Mucosa of descending colon (tissue), 3 donors: ENCODE data around the gene MLPH. TPM values are rescaled to one million over a fixed set of nuclear protein-coding genes. Genes with fewer than 3 reads are reported as not detected.

Experiments
- ATAC-seq: fragments of 200-7000 bp; cut with Tn5 transposase; one replicate; pipeline ENCODE4 v1.9.1; 2020; ENCODE audit warnings: mild to moderate bottlenecking, moderate library complexity
- DNase-seq, 3 donors: peaks; one replicate each; pipeline ENCODE4 v3.0.0-alpha.2; 2020
- H3K36me3 ChIP-seq: fragments of 200-600 bp; one replicate; pipeline ENCODE4 v1.8.0; 2021; ENCODE audit warnings: low read depth, mild to moderate bottlenecking
- H3K4me1 ChIP-seq: fragments of 200-600 bp; one replicate; pipeline ENCODE4 v1.8.0; 2021; ENCODE audit warnings: low read depth, mild to moderate bottlenecking
- H3K4me3 ChIP-seq: fragments of 200-600 bp; one replicate; pipeline ENCODE4 v1.8.0; 2021; ENCODE audit warnings: mild to moderate bottlenecking
- H3K9me3 ChIP-seq: fragments of 200-600 bp; one replicate; pipeline ENCODE4 v1.8.0; 2021; ENCODE audit warnings: mild to moderate bottlenecking
- CTCF ChIP-seq: fragments of 200-600 bp; IDR thresholded peaks from one replicate; pipeline ENCODE4 v1.8.0; 2022; ENCODE audit warnings: antibody characterized with exemption, mild to moderate bottlenecking
- intact Hi-C, 2 donors: fragments of 100-400 bp; cut with DNase I in 1 of 2; cut with micrococcal nuclease in 1 of 2; formaldehyde crosslinking; loops; one replicate each; pipeline versions ENCODE4 v1.11.0 to v1.11.1; 2022; cut with DNase I, micrococcal nuclease
- total RNA-seq, 3 donors: library from RNA; stranded (reverse); fragmentation: NEBNext Ultra II Directional in 2 of 3; extraction: Animal tissue kit (Norgen Biotek cat#: 25700) in 2 of 3; gene quantifications; one replicate each; pipeline versions ENCODE4 v1.2.1 to v1.2.4, GENCODE V29; 2021 to 2023
- donor health status: DM: no; HTN: no; CAD: no; lungs with moderate emphysema.
- donor health status: DM: no; HTN: no; CAD: no.
- donor health status: DM: no; HTN: yes; CAD: no.

The MLPH gene
- total RNA-seq, 3 donors from 2014 or later: 46.8 to 133 (median 121) TPM

GRCh38 chr2:237480556-237480955, 6.5 kb upstream of the MLPH start:
- H3K36me3 ChIP-seq: no peaks in the 10 kb centered on the region
- H3K9me3 ChIP-seq: no peaks in the 10 kb centered on the region
- TF ChIP-seq CTCF: no peak
- intact Hi-C loops: no loop called here
- H3K4me1 ChIP-seq: peaks cover 8% of the 10 kb centered on the region
- no peak for DNase-seq
- ATAC-seq: no peak
- H3K4me3 ChIP-seq: no peak overlapping the region

- no peak for ATAC-seq
- peaks cover 8% of the 10 kb centered on the region for H3K4me1 ChIP-seq
Measured at GRCh38 chr2:237480988-237481525, 6.0 kb upstream of the MLPH start.

GRCh38 chr2:237482485-237482884, 4.6 kb upstream of the MLPH start:
- H3K4me1 ChIP-seq: peaks cover 22% of the 10 kb centered on the region
- peak; percentile 81 to 90 (median 89) for DNase-seq
- H3K4me3 ChIP-seq: no peak overlapping the region
- H3K9me3 ChIP-seq: no peaks in the 10 kb centered on the region
- intact Hi-C loops: no loop called here
- ATAC-seq: peak; percentile 85
- H3K36me3 ChIP-seq: no peaks in the 10 kb centered on the region
- no peak for TF ChIP-seq CTCF

More at GRCh38 chr2:237480988-237481525, 6.0 kb upstream of the MLPH start:
- Histone ChIP-seq H3K36me3 (no peaks in the 10 kb centered on the region), H3K4me3 (no peak overlapping the region), H3K9me3 (no peaks in the 10 kb centered on the region)
- no peak for TF ChIP-seq CTCF
- intact Hi-C loops: no loop called here
- DNase-seq: no peak

- DNase-seq: peak in 2 of 3 donors; percentile 59 to 72
- Histone ChIP-seq H3K36me3 (no peaks in the 10 kb centered on the region), H3K9me3 (no peaks in the 10 kb centered on the region), H3K4me3 (no peak overlapping the region), H3K4me1 (peaks cover 26% of the 10 kb centered on the region)
- TF ChIP-seq CTCF: no peak
- ATAC-seq: peak; percentile 82
- intact Hi-C loops: no loop called here
Measured at GRCh38 chr2:237483018-237483731, 3.9 kb upstream of the MLPH start.

- H3K4me1 ChIP-seq: peaks cover 37% of the 10 kb centered on the region
- ATAC-seq (no peak), DNase-seq (no peak)
- H3K36me3 ChIP-seq: no peaks in the 10 kb centered on the region
- no peak for TF ChIP-seq CTCF
- intact Hi-C loops: no loop called here
- no peak overlapping the region for H3K4me3 ChIP-seq
- no peaks in the 10 kb centered on the region for H3K9me3 ChIP-seq
Measured at GRCh38 chr2:237485304-237485703, 1.7 kb upstream of the MLPH start.
